ENCODE results near the gene SLC22A16. TPM values are rescaled to one million over a fixed set of nuclear protein-coding genes. Genes with fewer than 3 reads are reported as not detected.

The SLC22A16 gene
- total and polyA plus RNA-seq, 2 of the 8 experiments (the other 6 are each of a cell fraction or from before 2014, with no cell fraction given) = not detected

- TF ChIP-seq NANOG (IDR thresholded peaks at IDR 0.05; ENCODE audit: insufficient read depth, low read depth, low read length, poor library complexity, severe bottlenecking) (peak; percentile 93), EZH2 (IDR thresholded peaks at IDR 0.05; ENCODE audit: low read depth, low read length, severe bottlenecking) (no peak), RAD21 (IDR thresholded peaks at IDR 0.05 in 1 of 2, conservative IDR thresholded peaks at IDR 0.05 in 1 of 2; ENCODE audit: low read depth in 2 of 2, low read length in 2 of 2) (no peak), SIX5 (IDR thresholded peaks at IDR 0.05; ENCODE audit: low read depth, low read length) (no peak), YY1 (IDR thresholded peaks at IDR 0.05; ENCODE audit: low read depth, low read length) (no peak), RBBP5 (IDR thresholded peaks at IDR 0.05; ENCODE audit: borderline replicate concordance, low read depth, low read length) (no peak), JUND (IDR thresholded peaks at IDR 0.05; ENCODE audit: low read length) (no peak), SP4 (IDR thresholded peaks at IDR 0.05; ENCODE audit: low read length) (no peak), CTCF (IDR thresholded peaks at IDR 0.05; ENCODE audit: control extremely low read depth in 1 of 3, insufficient read depth in 1 of 3, low read depth in 1 of 3, low read length in 3 of 3) (no peak), HDAC2 (IDR thresholded peaks at IDR 0.05; ENCODE audit: borderline replicate concordance in 1 of 2, low read depth in 2 of 2, low read length in 2 of 2) (peak; percentile 31 to 61; a peak in 1 of 4 replicates), TBP (IDR thresholded peaks at IDR 0.05; ENCODE audit: low read depth, low read length) (no peak), SUZ12 (IDR thresholded peaks at IDR 0.05; ENCODE audit: low read length) (no peak), ASH2L (IDR thresholded peaks at IDR 0.05; ENCODE audit: low read length) (peak; percentile 28), EP300 (IDR thresholded peaks at IDR 0.05; ENCODE audit: borderline replicate concordance in 1 of 2, low read depth in 2 of 2, low read length in 2 of 2) (peak; percentile 54 to 92; a peak in 2 of 3 replicates), HDAC6 (IDR thresholded peaks at IDR 0.05; ENCODE audit: low read depth, low read length) (no peak), BACH1 (IDR thresholded peaks at IDR 0.05; ENCODE audit: low read length) (no peak), TEAD4 (IDR thresholded peaks at IDR 0.05; ENCODE audit: low read depth, low read length) (peak; percentile 99), SRF (IDR thresholded peaks at IDR 0.05; ENCODE audit: low read depth, low read length) (no peak), TAF1 (IDR thresholded peaks at IDR 0.05; ENCODE audit: low read depth, low read length) (no peak), MAFK (IDR thresholded peaks at IDR 0.05; ENCODE audit: low read depth, low read length) (peak; percentile 33; the same call in 1 of the 2 replicates), SP2 (IDR thresholded peaks at IDR 0.05; ENCODE audit: low read length) (no peak), POLR2AphosphoS5 (IDR thresholded peaks at IDR 0.05; ENCODE audit: low read depth, low read length) (peak; percentile 46; the same call in 1 of the 2 replicates)
These were observed 35.0 kb upstream of the SLC22A16 start (continued) for GRCh38 chr6:110511401-110511800.
